DMS53 treated with DMSO at 0.1 percent for 48 hours (cell line): ENCODE data around the gene WDCP.
"Not testable (repeated sequence)": the region's sequence is repeated elsewhere in the genome, so short reads cannot be mapped to it uniquely, and the experiment has no call there.

Experiments
- DNase-seq: peaks from one replicate; lab custom pipeline; 2025; ENCODE audit not compliant: unreplicated experiment; lab: John Stamatoyannopoulos, UW

WDCP gene

GRCh38 chr2:24046930-24047702 is at the start of gene WDCP:
Gene WDCP, minus strand, starts transcription at chr2:24047391. Its CDS starts 7,897 bp downstream, at chr2:24039494.
- DNase-seq, result peak; percentile 96

- DNase-seq, result not testable (repeated sequence)
Observed at GRCh38 chr2:24095171-24095677, 48.0 kb upstream of the WDCP start.

- not testable (repeated sequence) for DNase-seq
Observed at GRCh38 chr2:24093270-24093669, 46.1 kb upstream of the WDCP start.

GRCh38 chr2:24088821-24089359 is 41.7 kb upstream of the WDCP start:
- DNase-seq, result no peak

- no peak for DNase-seq
Observed at GRCh38 chr2:24087032-24087431, 39.8 kb upstream of the WDCP start.

- DNase-seq, result no peak
Observed at GRCh38 chr2:24086241-24086640, 39.0 kb upstream of the WDCP start.

- DNase-seq, result no peak
Observed at GRCh38 chr2:24085200-24085489, 38.0 kb upstream of the WDCP start.

- peak; percentile 69 for DNase-seq
Observed at GRCh38 chr2:24084386-24085199, 37.4 kb upstream of the WDCP start, which contains the start of gene TP53I3. Gene TP53I3, minus strand, starts transcription at chr2:24084834. Its CDS starts 508 bp downstream, at chr2:24084326.

GRCh38 chr2:24083567-24084385 is 36.6 kb upstream of the WDCP start:
- peak; percentile 69 for DNase-seq

- DNase-seq, result no peak
Observed at GRCh38 chr2:24082787-24083566, 35.8 kb upstream of the WDCP start.

- DNase-seq, result peak; percentile 88
Observed at GRCh38 chr2:24080701-24081100, 33.5 kb upstream of the WDCP start.

GRCh38 chr2:24077879-24078278 is 30.7 kb upstream of the WDCP start:
- no peak for DNase-seq

GRCh38 chr2:24077535-24077877 is 30.3 kb upstream of the WDCP start:
- no peak for DNase-seq

GRCh38 chr2:24076849-24077534 is 29.8 kb upstream of the WDCP start:
- DNase-seq, result peak; percentile 28

GRCh38 chr2:24075915-24076848 is 29.0 kb upstream of the WDCP start, which contains the start of gene SF3B6:
Gene SF3B6, minus strand, starts transcription at chr2:24076326. Its CDS starts 97 bp downstream, at chr2:24076229.
- peak; percentile 99 for DNase-seq

- no peak for DNase-seq
Observed at GRCh38 chr2:24075259-24075658, 28.1 kb upstream of the WDCP start.

- no peak for DNase-seq
Observed at GRCh38 chr2:24073816-24074215, 26.6 kb upstream of the WDCP start.

GRCh38 chr2:24072259-24072658 is 25.1 kb upstream of the WDCP start:
- DNase-seq, result no peak
